HEK293 (cell line): ENCODE data around the gene PASK.

ENCODE experiments used
- HIC1 ChIP-seq: fragments of 450-650 bp; formaldehyde crosslinking; IDR thresholded peaks from 2 replicates; pipeline ENCODE4 v1.5.1; 2016; ENCODE audit warnings: missing biosample characterization, missing genetic modification characterization
- SCRT1 ChIP-seq: fragments of 450-650 bp; formaldehyde crosslinking; IDR thresholded peaks from 2 replicates; pipeline ENCODE4 v1.5.1; 2016; ENCODE audit warnings: missing biosample characterization, missing genetic modification characterization, borderline replicate concordance
- ZNF114 ChIP-seq: fragments of 450-650 bp; formaldehyde crosslinking; IDR thresholded peaks from 2 replicates; pipeline ENCODE4 v1.5.0; 2017; ENCODE audit warnings: missing biosample characterization, missing genetic modification characterization
- ZNF768 ChIP-seq: fragments of 450-650 bp; formaldehyde crosslinking; IDR thresholded peaks from 2 replicates; pipeline ENCODE4 v1.5.1; 2018; ENCODE audit warnings: missing biosample characterization, mild to moderate bottlenecking, missing genetic modification characterization

- no peak for TF ChIP-seq HIC1 (tag by site-specific recombination)
- no peak for TF ChIP-seq SCRT1 (tag by site-specific recombination)
- TF ChIP-seq ZNF114 (tag by site-specific recombination), result no peak
- TF ChIP-seq ZNF768, result no peak
These were observed 85.7 kb downstream of the PASK start for GRCh38 chr2:241063587-241063986.
